GM21528 (cell line): ENCODE data around the gene SLC6A12.

ENCODE experiments used
- ATAC-seq: cut with Tn5 transposase; IDR thresholded peaks from one replicate; pipeline ENCODE4 v1.9.1; 2021; ENCODE audit warnings: mild to moderate bottlenecking, moderate library complexity; ENCODE audit not compliant: unreplicated experiment, low FRiP score

SLC6A12 gene

DNA sequence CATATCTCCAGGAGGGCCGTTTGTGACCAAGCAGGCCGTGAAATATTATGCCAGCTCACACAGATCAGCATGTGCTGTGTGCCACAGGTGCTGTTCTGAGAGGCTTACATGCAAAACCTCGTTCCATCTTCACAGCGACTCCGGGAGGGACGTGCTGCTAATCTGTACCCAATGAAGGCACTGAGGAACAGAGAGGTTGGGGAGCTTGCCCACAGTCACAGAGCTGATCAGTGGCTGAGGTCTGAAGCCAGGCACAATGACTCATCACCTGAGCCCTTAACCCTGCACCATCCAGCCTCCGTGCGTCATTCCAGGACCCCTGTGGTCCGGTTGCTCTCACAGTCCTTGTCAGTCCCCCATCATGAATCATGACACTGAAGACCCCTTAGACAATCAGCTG, 66.7 kb downstream of the SLC6A12 start:
- ATAC-seq, result no peak

DNA sequence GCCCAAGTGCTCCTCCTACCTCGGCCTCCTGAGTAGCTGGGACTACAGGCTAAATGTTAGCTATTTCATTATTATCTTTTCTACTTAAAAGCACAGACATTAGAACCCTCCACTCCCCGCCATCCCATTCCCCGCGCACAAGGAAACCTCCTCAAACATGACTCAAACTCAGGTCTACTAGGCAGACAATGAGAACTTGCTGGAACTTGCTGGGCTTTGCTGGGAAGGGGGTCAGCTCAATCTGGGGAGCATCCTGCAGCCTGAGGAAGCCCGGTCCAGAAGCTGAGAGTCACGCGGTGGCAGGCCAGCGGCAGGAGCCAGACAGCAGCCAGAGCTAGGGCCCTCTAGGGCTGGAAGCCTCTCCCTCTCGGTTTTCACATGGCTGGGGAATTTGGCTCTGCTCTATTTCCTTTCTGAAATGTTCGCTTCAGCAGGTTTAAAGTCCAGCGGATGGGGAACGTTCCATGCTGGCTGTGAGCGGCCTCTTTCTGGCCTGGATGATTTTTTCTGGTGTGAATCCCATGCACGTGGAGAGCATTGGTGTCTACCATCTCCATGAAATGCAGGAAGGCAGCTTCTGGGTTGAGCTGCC, 68.5 kb downstream of the SLC6A12 start:
- ATAC-seq, result no peak

DNA sequence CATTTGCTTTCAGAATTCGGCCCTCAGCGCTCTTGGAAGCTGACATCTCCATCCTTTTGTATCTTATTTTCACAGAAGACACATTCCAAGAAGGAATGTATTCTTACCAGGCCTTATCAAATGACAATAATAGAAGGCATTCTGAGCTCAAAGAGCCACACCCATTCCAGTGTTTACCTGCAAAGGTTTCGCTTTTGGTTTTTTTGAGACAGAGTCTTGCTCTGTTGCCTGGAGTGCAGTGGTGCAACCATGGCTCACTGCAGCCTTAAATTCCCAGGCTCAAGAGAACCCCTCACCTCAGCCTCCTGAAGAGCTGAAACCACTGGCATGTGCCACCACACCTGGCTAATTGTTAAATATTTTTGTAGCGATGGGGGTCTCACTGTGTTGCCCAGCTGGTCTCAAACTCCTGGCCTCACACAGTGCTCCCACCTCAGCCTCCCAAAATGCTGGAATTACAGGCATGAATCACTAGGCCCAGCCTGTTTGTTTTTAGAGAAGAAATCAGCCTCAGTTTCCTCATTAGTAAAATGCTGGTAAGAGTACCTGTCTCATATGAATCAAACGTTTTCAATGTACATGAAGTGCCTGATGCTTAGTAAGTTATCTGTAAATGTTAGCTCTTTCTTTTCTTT, 69.2 kb downstream of the SLC6A12 start:
- no peak for ATAC-seq

DNA sequence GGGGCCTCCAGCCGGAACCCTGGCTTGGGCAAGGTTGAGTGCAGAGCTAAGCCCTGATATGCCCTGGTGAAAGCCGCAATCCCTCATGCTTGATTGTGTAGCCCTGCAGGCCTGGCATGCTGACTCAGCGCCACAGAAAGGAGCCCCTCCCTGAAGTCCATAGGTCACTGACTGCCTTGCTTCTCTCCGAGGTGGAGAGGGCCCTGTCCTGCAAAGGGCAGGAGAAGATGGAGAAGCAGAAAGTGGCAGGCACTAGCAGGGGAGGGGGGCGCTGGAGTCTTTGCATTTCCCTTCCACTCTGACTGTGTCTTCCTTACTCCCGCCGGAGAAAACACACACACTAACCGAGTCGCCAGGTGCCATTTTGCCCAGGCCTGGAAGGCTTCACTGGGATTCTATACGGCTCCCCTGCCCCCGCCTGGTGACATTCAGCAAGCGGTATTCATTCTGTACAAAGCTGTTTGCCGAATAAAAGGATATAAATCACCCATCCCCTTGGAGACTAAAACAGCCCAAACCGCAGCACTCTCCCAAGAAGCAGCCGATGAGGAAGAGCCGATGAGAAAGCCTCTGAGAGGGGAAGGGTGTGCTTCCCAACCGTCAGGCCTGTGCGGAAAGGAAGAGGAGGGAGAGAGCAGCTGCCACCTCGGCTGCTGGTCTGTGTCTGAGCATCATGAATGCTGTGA, 69.8 kb downstream of the SLC6A12 start:
- ATAC-seq, result no peak

DNA sequence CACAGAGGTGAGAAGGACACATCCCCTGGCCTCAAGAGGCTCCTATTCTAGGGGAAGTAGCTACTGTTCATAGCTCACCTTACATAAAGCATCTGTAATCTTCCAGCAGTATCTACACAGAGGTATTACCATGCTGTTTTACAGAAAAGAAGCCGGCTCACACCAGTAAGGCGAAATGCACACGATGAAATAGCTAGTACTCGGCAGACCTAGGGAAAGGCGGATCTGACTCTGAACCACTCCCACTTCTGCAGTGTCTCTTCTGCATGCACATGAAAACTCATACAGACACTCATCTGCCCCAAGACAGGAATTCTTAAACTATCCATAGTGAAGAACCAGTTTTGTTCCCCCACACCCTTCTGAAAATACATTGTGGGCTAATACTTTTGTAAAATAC, 73.8 kb downstream of the SLC6A12 start:
- ATAC-seq, result no peak
